Spinal cord (tissue), 10 donors: Measurements from ENCODE around the gene COL7A1. TPM values are rescaled to one million over a fixed set of nuclear protein-coding genes. Genes with fewer than 3 reads are reported as not detected.

Experiments used
- DNase-seq, 6 donors: peaks; one replicate each; pipeline versions ENCODE4 v3.0.0 to v3.0.0-alpha.2; 2013 to 2015; ENCODE audit warnings: low spot score in 6 of 6, low read depth in 4 of 6
- H3K27ac ChIP-seq: one replicate; pipeline ENCODE4 v1.5.1; 2013; ENCODE audit warnings: low read depth, low read length, control low read depth
- H3K27me3 ChIP-seq: one replicate; pipeline ENCODE4 v1.6.1; 2013; ENCODE audit warnings: low read length; ENCODE audit not compliant: control insufficient read depth, insufficient read depth
- H3K36me3 ChIP-seq: one replicate; pipeline ENCODE4 v1.6.1; 2013; ENCODE audit warnings: low read length; ENCODE audit not compliant: control insufficient read depth, insufficient read depth
- H3K4me1 ChIP-seq: one replicate; pipeline ENCODE4 v1.6.1; 2013; ENCODE audit warnings: low read length; ENCODE audit not compliant: control insufficient read depth, insufficient read depth
- H3K4me3 ChIP-seq: one replicate; pipeline ENCODE4 v1.5.1; 2013; ENCODE audit warnings: low read depth, low read length, control low read depth
- H3K9me3 ChIP-seq: one replicate; pipeline ENCODE4 v1.6.1; 2013; ENCODE audit warnings: low read length; ENCODE audit not compliant: control insufficient read depth, insufficient read depth
- WGBS: methylation state at CpG from one replicate; pipeline ENCODE4 v1.1.5; 2013; ENCODE audit warnings: missing lambda C conversion rate; ENCODE audit not compliant: insufficient coverage; 5-methylcytosine and 5-hydroxymethylcytosine counted together
- long read RNA-seq, 4 donors: transcript quantifications; one replicate each; lab custom pipeline, GENCODE V29; 2026
- polyA plus RNA-seq, 2 donors: library from polyadenylated mRNA; unstranded; fragments of 120-200 nt; gene quantifications; one replicate each; pipeline ENCODE4 v1.2.1, GENCODE V29; 2013; ENCODE audit not compliant: insufficient read length in 2 of 2
- total RNA-seq, 2 donors: library from RNA; depleted of rRNA in 1 of 2; stranded (reverse); fragments of 120-200 nt in 1 of 2; fragments of >200 nt in 1 of 2; gene quantifications; one replicate each; pipeline versions ENCODE4 v1.2.3 to v1.2.4, GENCODE V29; 2013 to 2014
- donor health status: healthy.

The COL7A1 gene
- total RNA-seq: 10 to 100 TPM in 1 of 2 donors, 1 to 10 TPM in 1; 8.4 to 28.6 TPM
- polyA plus RNA-seq: 10 to 100 TPM; 21.4 to 30.9 TPM
- long read RNA-seq, donor 1, partial matches to known transcripts: 0 of 1 reads
- long read RNA-seq, donor 1, other reads (novel, unspliced or antisense): 0 of 1 reads
- long read RNA-seq, donor 2: 0 reads
- long read RNA-seq, donor 3: 0 reads
- long read RNA-seq, donor 4: 0 reads

DNA sequence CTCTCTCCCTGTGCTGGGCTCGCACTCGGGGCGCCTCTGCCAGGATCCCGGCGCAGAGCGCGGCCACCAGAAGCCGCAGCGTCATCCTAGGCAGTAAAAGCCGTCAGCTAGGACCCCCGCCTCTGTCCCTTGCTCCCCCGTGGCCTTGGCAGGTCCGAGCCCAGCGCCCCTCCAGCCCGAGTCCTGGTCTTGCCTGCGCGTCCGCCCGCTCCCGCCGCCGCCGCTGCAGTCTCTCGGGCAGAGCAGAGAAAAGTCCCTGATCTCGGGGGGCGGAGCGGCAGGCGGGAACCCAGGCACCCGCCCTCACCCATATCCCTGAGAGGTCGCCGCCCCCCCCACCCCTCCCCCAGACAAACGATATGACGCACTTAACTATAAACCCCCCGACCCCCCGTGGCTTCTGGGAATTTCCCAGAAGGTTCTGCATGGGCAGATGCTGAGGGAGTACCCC, at the start of gene COL7A1:
TSS of gene COL7A1 (minus strand) at position 255 of the 451 bp plus-strand sequence. CDS start at position 85, 170 bp downstream.
- Histone ChIP-seq H3K27ac (no peak within 1 kb of the TSS), H3K4me3 (peak within 1 kb of the TSS; percentile 21), H3K36me3 (peaks cover 56% of the 10 kb centered on the region), H3K9me3 (no peaks in the 10 kb centered on the region), H3K4me1 (peaks cover 34% of the 10 kb centered on the region), H3K27me3 (peaks cover 19% of the 10 kb centered on the region)
- DNase-seq: peak in 2 of 6 donors; percentile 22 to 25
- 4% methylated on average over 25 of the region's 35 CpGs for WGBS

GRCh38 chr3:48642605-48643004, 47.5 kb upstream of the COL7A1 start:
- Histone ChIP-seq H3K27me3 (no peaks in the 10 kb centered on the region), H3K36me3 (peaks cover 94% of the 10 kb centered on the region), H3K4me3 (no peak overlapping the region), H3K27ac (no peak overlapping the region), H3K9me3 (no peaks in the 10 kb centered on the region), H3K4me1 (no peaks in the 10 kb centered on the region)
- 95% methylated on average over 12 of the region's 12 CpGs for WGBS
- no peak for DNase-seq

DNA sequence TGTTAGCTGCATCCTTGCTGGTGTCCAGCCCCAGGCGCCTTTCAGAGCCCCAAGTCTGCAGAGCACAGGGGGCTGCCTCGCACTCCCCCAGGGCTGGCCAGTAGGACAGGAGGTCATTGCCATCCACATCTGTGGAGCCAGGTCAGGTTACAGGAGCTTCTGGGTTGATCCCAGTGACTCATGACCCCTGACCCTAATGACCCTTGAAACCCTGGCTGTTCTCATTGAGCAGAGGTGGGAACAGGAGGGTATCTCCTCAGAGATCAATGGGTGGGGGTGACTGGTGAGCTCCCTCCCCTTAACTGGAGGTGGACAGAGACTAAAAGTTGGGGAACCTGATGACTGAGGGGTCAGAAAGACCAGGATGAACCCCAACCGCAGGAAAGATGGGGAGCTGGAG, 46.3 kb upstream of the COL7A1 start:
- 95% methylated on average over 3 of the region's 3 CpGs for WGBS
- DNase-seq: no peak
- H3K27me3 ChIP-seq: no peaks in the 10 kb centered on the region
- no peak overlapping the region for H3K4me3 ChIP-seq
- no peaks in the 10 kb centered on the region for H3K9me3 ChIP-seq
- no peak overlapping the region for H3K27ac ChIP-seq
- peaks cover 4% of the 10 kb centered on the region for H3K4me1 ChIP-seq
- H3K36me3 ChIP-seq: peaks cover 92% of the 10 kb centered on the region

- DNase-seq: no peak
- Histone ChIP-seq H3K27me3 (no peaks in the 10 kb centered on the region), H3K9me3 (no peaks in the 10 kb centered on the region), H3K4me3 (no peak overlapping the region), H3K36me3 (peaks cover 79% of the 10 kb centered on the region), H3K27ac (no peak overlapping the region), H3K4me1 (peaks cover 14% of the 10 kb centered on the region)
- WGBS: 89% methylated on average over 38 of the region's 38 CpGs
Measured at GRCh38 chr3:48639944-48640606, 44.9 kb upstream of the COL7A1 start.

- Histone ChIP-seq H3K27me3 (no peaks in the 10 kb centered on the region), H3K9me3 (no peaks in the 10 kb centered on the region), H3K4me3 (no peak overlapping the region), H3K4me1 (peaks cover 27% of the 10 kb centered on the region), H3K27ac (no peak overlapping the region), H3K36me3 (peaks cover 68% of the 10 kb centered on the region)
- no peak for DNase-seq
- 70% methylated on average over 5 of the region's 6 CpGs for WGBS
Measured at GRCh38 chr3:48637305-48637704, 42.2 kb upstream of the COL7A1 start.

DNA sequence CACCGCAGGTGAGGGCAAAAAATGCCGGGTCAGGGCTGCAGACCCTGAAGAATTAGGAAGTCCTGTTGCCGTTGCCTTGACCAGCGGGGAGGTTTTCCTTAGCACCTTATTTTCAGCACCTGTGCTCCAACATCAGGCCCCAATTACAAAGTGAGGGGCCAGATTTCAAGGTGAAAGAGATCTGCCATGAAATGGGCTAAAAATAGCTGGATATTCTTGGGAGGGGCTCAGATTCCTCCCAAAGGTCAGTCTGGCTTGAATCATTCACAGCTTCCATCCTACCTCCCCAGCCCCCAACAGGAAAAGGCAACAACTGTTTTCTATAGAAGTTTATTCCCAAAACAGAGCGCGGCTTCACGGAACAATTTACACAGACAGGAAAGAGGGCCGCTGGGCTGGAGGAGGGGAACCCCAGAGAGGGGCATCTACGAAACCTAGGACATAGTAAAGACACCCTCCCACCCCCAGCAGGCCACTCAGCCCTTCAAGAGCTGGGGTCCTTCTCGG, 41.1 kb upstream of the COL7A1 start:
- H3K4me3 ChIP-seq: peak overlapping the region; percentile 89
- WGBS: 51% methylated on average over 3 of the region's 10 CpGs
- H3K4me1 ChIP-seq: peaks cover 27% of the 10 kb centered on the region
- no peaks in the 10 kb centered on the region for H3K27me3 ChIP-seq
- no peak for DNase-seq
- H3K36me3 ChIP-seq: peaks cover 68% of the 10 kb centered on the region
- H3K9me3 ChIP-seq: no peaks in the 10 kb centered on the region
- peak overlapping the region; percentile 81 for H3K27ac ChIP-seq

DNA sequence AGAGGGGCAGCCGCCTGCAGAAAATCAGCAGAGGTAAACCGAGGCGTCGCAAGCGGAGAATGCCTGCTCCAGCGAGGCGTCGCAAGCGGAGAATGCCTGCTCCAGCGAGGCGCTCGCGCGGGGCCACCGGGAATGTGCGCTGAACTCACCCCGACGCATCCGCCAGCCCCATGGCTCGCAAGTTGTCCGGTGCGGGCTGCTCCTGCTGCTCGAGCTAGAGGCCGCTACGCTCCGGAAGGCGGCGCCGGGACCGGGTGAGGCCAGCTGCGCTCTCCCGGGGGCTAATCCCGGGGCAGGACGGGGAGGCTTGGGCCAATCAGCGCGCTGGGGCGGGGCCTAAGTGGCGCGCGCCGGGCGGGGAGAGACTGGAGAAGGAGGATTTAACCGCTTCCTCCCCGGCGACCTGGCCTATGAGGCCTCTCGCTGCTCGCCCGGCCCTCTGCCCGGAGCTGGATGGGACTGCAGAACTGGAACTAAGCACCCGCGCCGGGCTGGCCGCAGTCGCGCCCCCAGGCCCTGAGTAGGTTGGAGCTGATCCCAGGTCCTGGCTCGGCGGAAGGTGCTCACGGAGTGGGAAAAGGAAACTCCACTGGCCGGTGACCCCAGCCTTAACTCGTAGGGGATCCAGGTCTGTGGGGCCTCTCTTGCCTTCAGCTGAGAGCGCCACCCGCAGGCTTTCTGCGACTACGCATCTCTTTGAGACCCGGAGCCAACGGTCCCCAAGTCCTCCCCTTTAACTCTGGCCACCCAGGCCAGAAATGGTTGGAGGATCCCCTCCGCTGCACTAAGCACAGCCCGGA, 40.3 kb upstream of the COL7A1 start, which contains the start of gene SLC26A6:
TSS of gene SLC26A6 (minus strand) at position 240 of the 800 bp plus-strand sequence. CDS start at position 172, 68 bp downstream.
- H3K9me3 ChIP-seq: no peaks in the 10 kb centered on the region
- H3K27ac ChIP-seq: peak within 1 kb of the TSS; percentile 81
- peaks cover 68% of the 10 kb centered on the region for H3K36me3 ChIP-seq
- peak within 1 kb of the TSS; percentile 89 for H3K4me3 ChIP-seq
- H3K27me3 ChIP-seq: no peaks in the 10 kb centered on the region
- H3K4me1 ChIP-seq: peaks cover 27% of the 10 kb centered on the region
- 0% methylated on average over 66 of the region's 68 CpGs for WGBS
- DNase-seq: peak; percentile 82 to 98 (median 94)

DNA sequence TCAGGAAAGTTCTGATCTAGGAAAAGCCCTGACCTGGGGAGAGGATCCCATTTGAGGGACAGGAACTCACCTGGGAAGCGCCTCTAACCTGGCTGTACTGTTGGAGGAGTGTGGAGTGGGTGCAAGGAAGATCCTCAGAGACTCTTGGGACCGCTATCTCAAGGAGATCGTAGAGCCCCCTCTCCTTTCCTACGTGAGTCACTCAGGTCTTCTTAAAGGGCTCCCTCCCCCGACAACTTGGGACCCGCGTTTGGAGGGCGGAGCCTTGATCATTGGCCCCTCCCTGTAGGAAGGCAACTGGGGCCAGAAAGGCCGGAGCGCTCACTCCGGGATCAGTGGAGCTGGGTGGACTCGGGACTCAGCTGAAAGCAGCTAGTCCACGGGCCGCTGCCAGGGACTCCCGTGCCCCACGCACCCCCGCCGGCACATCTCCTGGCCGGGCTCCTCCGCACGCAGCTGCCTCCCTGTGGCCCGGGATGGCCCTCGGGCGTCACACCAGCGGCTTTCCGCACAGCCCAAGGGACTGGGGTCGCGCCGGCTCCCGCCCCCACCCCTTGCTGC, 39.6 kb upstream of the COL7A1 start:
- Histone ChIP-seq H3K4me1 (peaks cover 27% of the 10 kb centered on the region), H3K27ac (peak overlapping the region; percentile 71), H3K4me3 (peak overlapping the region; percentile 89), H3K9me3 (no peaks in the 10 kb centered on the region), H3K36me3 (peaks cover 68% of the 10 kb centered on the region), H3K27me3 (no peaks in the 10 kb centered on the region)
- DNase-seq: peak in 4 of 6 donors; percentile 5 to 53 (median 36)
- WGBS: under 1% methylated on average over 27 of the region's 30 CpGs

GRCh38 chr3:48633743-48634142, 38.6 kb upstream of the COL7A1 start:
- Histone ChIP-seq H3K36me3 (peaks cover 68% of the 10 kb centered on the region), H3K4me1 (peaks cover 27% of the 10 kb centered on the region), H3K4me3 (no peak overlapping the region), H3K27me3 (no peaks in the 10 kb centered on the region), H3K27ac (no peak overlapping the region), H3K9me3 (no peaks in the 10 kb centered on the region)
- 82% methylated on average over 1 of the region's 2 CpGs for WGBS
- DNase-seq: no peak
